HL-60 (cell line): ENCODE measurements around the gene NOTO.

Experiments used
- CTCF ChIP-seq: IDR thresholded peaks from one replicate; pipeline ENCODE4 v1.5.1; 2011; ENCODE audit warnings: low read length, control low read depth, inconsistent platforms; ENCODE audit not compliant: insufficient read depth
- GABPA ChIP-seq: IDR thresholded peaks from 2 replicates; pipeline ENCODE4 v1.6.1; 2012; ENCODE audit warnings: low read depth
- POLR2AphosphoS5 ChIP-seq: IDR thresholded peaks from 2 replicates; pipeline ENCODE4 v1.6.1; 2012; ENCODE audit warnings: low read depth

- TF ChIP-seq CTCF (no peak), POLR2AphosphoS5 (no peak), GABPA (no peak)
Observed at GRCh38 chr2:73217826-73218225, 15.5 kb downstream of the NOTO start.
